Body of pancreas (tissue), 4 donors: Measurements from ENCODE around the gene MAPK8IP1. TPM values are rescaled to one million over a fixed set of nuclear protein-coding genes. Genes with fewer than 3 reads are reported as not detected.

Experiments
- ATAC-seq: fragments of 150-250 bp; one replicate; pipeline ENCODE4 v1.9.1; 2016
- DNase-seq, 4 donors: peaks; one replicate each; pipeline ENCODE4 v3.0.0-alpha.2; 2019
- H3K27ac ChIP-seq, 4 donors: fragments of 200-600 bp; sonication (generic); 1 replicate in 3 of 4; 2 replicates in 1 of 4; pipeline versions ENCODE4 v1.5.1 to v1.6.1; 2016 to 2019; ENCODE audit warnings: mild to moderate bottlenecking in 1 of 4, mixed read lengths in 1 of 4, moderate library complexity in 1 of 4
- H3K27me3 ChIP-seq, 2 donors: fragments of 200-600 bp; sonication (generic); one replicate each; pipeline ENCODE4 v1.6.0; 2016; ENCODE audit warnings: mild to moderate bottlenecking in 1 of 2
- H3K36me3 ChIP-seq, 2 donors: fragments of 200-600 bp; sonication (generic); replicated peaks in 1 of 2; 2 replicates each; pipeline ENCODE4 v1.5.1; 2016; ENCODE audit warnings: low read depth in 2 of 2; ENCODE audit not compliant: insufficient read depth in 1 of 2
- H3K4me1 ChIP-seq: fragments of 200-600 bp; sonication (generic); one replicate; pipeline ENCODE4 v1.6.0; 2016
- H3K4me3 ChIP-seq, 2 donors: fragments of 200-600 bp; sonication (generic); 1 replicate in 1 of 2; 2 replicates in 1 of 2; pipeline ENCODE4 v1.5.1; 2016 to 2019
- H3K9me3 ChIP-seq, 3 donors: fragments of 200-600 bp; sonication (generic); 1 replicate in 2 of 3; 2 replicates in 1 of 3; pipeline ENCODE4 v1.5.1; 2016
- POLR2A ChIP-seq, 3 donors: fragments of 450-650 bp; IDR thresholded peaks; one replicate each; pipeline ENCODE4 v1.6.1; 2016; ENCODE audit warnings: antibody characterized with exemption in 3 of 3, mild to moderate bottlenecking in 2 of 3
- WGBS, 2 donors: methylation state at CpG; one replicate each; pipeline ENCODE4 v1.1.5; 2017; 5-methylcytosine and 5-hydroxymethylcytosine counted together
- intact Hi-C: fragments of 100-400 bp; cut with DNase I; formaldehyde crosslinking; loops from one replicate; pipeline ENCODE4 v1.15.1; 2023
- total RNA-seq, 2 donors: library from RNA; depleted of rRNA; stranded (reverse); fragments of >200 nt; gene quantifications; one replicate each; pipeline ENCODE4 v1.1.0, GENCODE V29; 2016
- TF ChIP-seq, protein P1 (sequence below), 7 experiments: fragments of 450-650 bp in 4 of 7; fragments of 200-600 bp in 3 of 7; sonication (generic) in 3 of 7; IDR thresholded peaks; one replicate each; pipeline ENCODE4 v1.5.1; 2016 to 2019; ENCODE audit warnings: antibody characterized with exemption in 7 of 7

MAPK8IP1 gene
- total RNA-seq, 2 donors from 2014 or later: 23.7 to 32.4 TPM

DNA sequence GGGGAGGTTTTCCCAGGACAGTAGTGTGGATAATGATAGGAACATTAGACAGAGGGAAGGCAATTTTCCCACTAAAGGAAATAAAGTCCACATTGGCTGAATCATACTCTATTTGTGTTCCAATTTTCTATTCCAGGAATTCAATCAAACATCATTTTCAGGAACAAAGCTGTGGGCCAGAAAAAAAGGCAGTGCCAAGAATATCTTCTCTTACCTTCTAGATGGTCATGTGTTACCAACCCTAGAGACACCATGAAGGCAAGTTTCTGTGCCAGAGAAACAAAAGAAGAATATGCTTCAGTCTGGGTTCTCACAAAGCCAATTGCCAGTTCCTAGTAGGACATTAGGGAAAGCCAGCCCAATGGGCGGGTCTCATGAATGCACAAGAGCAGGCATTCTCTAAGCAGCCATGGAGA, 64.5 kb downstream of the MAPK8IP1 start:
- intact Hi-C loops: no loop called here
- Histone ChIP-seq H3K4me3 (no peak overlapping the region), H3K27me3 (no peaks in the 10 kb centered on the region), H3K4me1 (peaks cover 13% of the 10 kb centered on the region), H3K27ac (no peak overlapping the region), H3K9me3 (no peaks in the 10 kb centered on the region), H3K36me3 (peaks cover 0 to 2% of the 10 kb centered on the region in 2 donors)
- ATAC-seq: no peak
- WGBS, 2 donors: 83 to 95% methylated on average over 1 of the region's 1 CpG
- TF ChIP-seq, protein P1, sequence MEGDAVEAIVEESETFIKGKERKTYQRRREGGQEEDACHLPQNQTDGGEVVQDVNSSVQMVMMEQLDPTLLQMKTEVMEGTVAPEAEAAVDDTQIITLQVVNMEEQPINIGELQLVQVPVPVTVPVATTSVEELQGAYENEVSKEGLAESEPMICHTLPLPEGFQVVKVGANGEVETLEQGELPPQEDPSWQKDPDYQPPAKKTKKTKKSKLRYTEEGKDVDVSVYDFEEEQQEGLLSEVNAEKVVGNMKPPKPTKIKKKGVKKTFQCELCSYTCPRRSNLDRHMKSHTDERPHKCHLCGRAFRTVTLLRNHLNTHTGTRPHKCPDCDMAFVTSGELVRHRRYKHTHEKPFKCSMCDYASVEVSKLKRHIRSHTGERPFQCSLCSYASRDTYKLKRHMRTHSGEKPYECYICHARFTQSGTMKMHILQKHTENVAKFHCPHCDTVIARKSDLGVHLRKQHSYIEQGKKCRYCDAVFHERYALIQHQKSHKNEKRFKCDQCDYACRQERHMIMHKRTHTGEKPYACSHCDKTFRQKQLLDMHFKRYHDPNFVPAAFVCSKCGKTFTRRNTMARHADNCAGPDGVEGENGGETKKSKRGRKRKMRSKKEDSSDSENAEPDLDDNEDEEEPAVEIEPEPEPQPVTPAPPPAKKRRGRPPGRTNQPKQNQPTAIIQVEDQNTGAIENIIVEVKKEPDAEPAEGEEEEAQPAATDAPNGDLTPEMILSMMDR (IDR thresholded peaks at IDR 0.05): no peak
- TF ChIP-seq POLR2A (IDR thresholded peaks at IDR 0.05): no peak
- DNase-seq: no peak

Other genes with a start within 250 kb of the MAPK8IP1 start
- gene CHST1, start 220.0 kb upstream of the MAPK8IP1 start, total RNA-seq: 1 to 10 TPM; 1.3 to 2.0 TPM
- gene SLC35C1, start 80.5 kb upstream of the MAPK8IP1 start, total RNA-seq: 10 to 100 TPM; 11.2 to 22.7 TPM
- gene CRY2, start 38.2 kb upstream of the MAPK8IP1 start, total RNA-seq: 10 to 100 TPM; 24.6 to 65.9 TPM
- 1 to 10 TPM; 2.3 to 8.2 TPM for gene FREY1, start 21.6 kb downstream of the MAPK8IP1 start, total RNA-seq
- gene PEX16, start 32.2 kb downstream of the MAPK8IP1 start, total RNA-seq: 10 to 100 TPM; 29.1 to 41.5 TPM
- gene LARGE2, start 37.0 kb downstream of the MAPK8IP1 start, total RNA-seq: 10 to 100 TPM; 12.2 to 14.5 TPM
- 10 to 100 TPM; 11.7 to 49.4 TPM for gene PHF21A, start 235.8 kb downstream of the MAPK8IP1 start, total RNA-seq